GM12878 (cell line): ENCODE measurements around the gene HRC. TPM values are rescaled to one million over a fixed set of nuclear protein-coding genes. Genes with fewer than 3 reads are reported as not detected.

Experiments
- ATAC-seq: fragments of 200-7000 bp; cut with Tn5 transposase; 3 replicates; pipeline ENCODE4 v1.9.1; 2020; ENCODE audit warnings: mild to moderate bottlenecking, moderate library complexity
- BruUV-seq: library from RNA; stranded (reverse); fragments of 400-500 nt; replicated peaks from 2 replicates; lab custom pipeline; 2021; lab: Mats Ljungman, UMichigan
- CTCF ChIA-PET: fragments of 300-600 bp; sonication (Branson Sonifier 250); formaldehyde crosslinking; extraction: SDS; loops from one replicate; lab custom pipeline; 2021; ENCODE audit warnings: inconsistent platforms; lab: Yijun Ruan, JAX
- POLR2A ChIA-PET: fragments of 350-600 bp; formaldehyde crosslinking; extraction: SDS; loops from one replicate; lab custom pipeline; 2021; ENCODE audit warnings: inconsistent platforms; lab: Charles Lee
- RAD21 ChIA-PET: fragments of 300-600 bp; sonication (Branson Sonifier 250); formaldehyde crosslinking; loops from one replicate; lab custom pipeline; 2023; ENCODE audit warnings: antibody characterized with exemption; ENCODE audit not compliant: unreplicated experiment; lab: Charles Lee
- SMC1A ChIA-PET: fragments of 300-600 bp; sonication (Branson Sonifier 250); formaldehyde crosslinking; loops from one replicate; lab custom pipeline; 2023; ENCODE audit not compliant: unreplicated experiment, uncharacterized antibody; lab: Charles Lee
- DNase-seq: peaks from one replicate; pipeline ENCODE4 v3.0.0-alpha.2; 2011; ENCODE audit warnings: low read depth, low spot score
- FAIRE-seq: peaks from 3 replicates; lab custom pipeline; 2011; peaks lifted over from hg19 to GRCh38; lab: Jason Lieb, UNC
- H2AFZ ChIP-seq: 2 replicates; pipeline ENCODE4 v1.6.0; 2011; ENCODE audit warnings: low read depth, low read length, control low read depth; ENCODE audit not compliant: control insufficient read depth
- H3K27ac ChIP-seq: 2 replicates; pipeline ENCODE4 v1.5.1; 2011; ENCODE audit warnings: control low read depth; ENCODE audit not compliant: control insufficient read depth, insufficient read depth
- H3K27me3 ChIP-seq, 2 experiments: replicated peaks in 1 of 2; 2 replicates each; pipeline versions ENCODE4 v1.6.0 to v1.6.1; 2011; ENCODE audit warnings: low read length in 1 of 2; ENCODE audit not compliant: control insufficient read depth in 2 of 2, insufficient read depth in 2 of 2
- H3K36me3 ChIP-seq, 2 experiments: 2 replicates each; pipeline ENCODE4 v1.5.1; 2011; ENCODE audit warnings: low read length in 1 of 2; ENCODE audit not compliant: control insufficient read depth in 2 of 2, insufficient read depth in 2 of 2
- H3K4me1 ChIP-seq: 2 replicates; pipeline ENCODE4 v1.6.1; 2011; ENCODE audit warnings: mild to moderate bottlenecking, low read length, moderate library complexity, mixed read lengths; ENCODE audit not compliant: control insufficient read depth, insufficient read depth
- H3K4me2 ChIP-seq: 2 replicates; pipeline ENCODE4 v1.6.0; 2011; ENCODE audit warnings: control low read depth; ENCODE audit not compliant: control insufficient read depth, insufficient read depth
- H3K4me3 ChIP-seq: fragments of 200-600 bp; sonication (generic); 2 replicates; pipeline ENCODE4 v1.5.1; 2016
- H3K79me2 ChIP-seq: 2 replicates; pipeline ENCODE4 v1.6.0; 2011; ENCODE audit warnings: low read length; ENCODE audit not compliant: control insufficient read depth, insufficient read depth
- H3K9ac ChIP-seq: 2 replicates; pipeline ENCODE4 v1.8.0; 2011; ENCODE audit warnings: low read length, control low read depth, mixed read lengths; ENCODE audit not compliant: control insufficient read depth, insufficient read depth
- H3K9me3 ChIP-seq: replicated peaks from 3 replicates; pipeline ENCODE4 v1.5.1; 2011; ENCODE audit warnings: mild to moderate bottlenecking, low read length; ENCODE audit not compliant: control insufficient read depth, insufficient read depth
- H4K20me1 ChIP-seq: 2 replicates; pipeline ENCODE4 v1.6.0; 2011; ENCODE audit not compliant: control insufficient read depth, insufficient read depth
- BMI1 ChIP-seq: fragments of 450-650 bp; IDR thresholded peaks from 2 replicates; pipeline ENCODE4 v1.6.1; 2016; ENCODE audit warnings: mild to moderate bottlenecking, moderate library complexity, borderline replicate concordance
- BRCA1 ChIP-seq: IDR thresholded peaks from 2 replicates; pipeline ENCODE4 v1.6.1; 2011; ENCODE audit warnings: low read depth, low read length, improper control_type of control experiment
- CHD1 ChIP-seq: IDR thresholded peaks from 2 replicates; pipeline ENCODE4 v1.6.1; 2012; ENCODE audit warnings: low read depth, low read length, improper control_type of control experiment
- CHD2 ChIP-seq: IDR thresholded peaks from 2 replicates; pipeline ENCODE4 v1.6.1; 2011; ENCODE audit warnings: low read depth, low read length, improper control_type of control experiment, borderline replicate concordance
- EED ChIP-seq: sonication (generic); IDR thresholded peaks from 2 replicates; pipeline ENCODE4 v1.6.1; 2016; ENCODE audit warnings: antibody characterized with exemption, low read depth
- GABPA ChIP-seq: IDR thresholded peaks from 2 replicates; pipeline ENCODE4 v1.6.1; 2014; ENCODE audit warnings: antibody characterized with exemption, low read depth, mild to moderate bottlenecking, inconsistent platforms
- IRF4 ChIP-seq: IDR thresholded peaks from 2 replicates; pipeline ENCODE4 v1.6.1; 2011; ENCODE audit warnings: low read depth, low read length
- JUND ChIP-seq: IDR thresholded peaks from 2 replicates; pipeline ENCODE4 v1.6.1; 2012; ENCODE audit warnings: low read depth, mild to moderate bottlenecking, low read length, improper control_type of control experiment, moderate library complexity
- MTA3 ChIP-seq: IDR thresholded peaks from 2 replicates; pipeline ENCODE4 v1.6.1; 2012; ENCODE audit warnings: low read length, inconsistent platforms, borderline replicate concordance
- PAX5 ChIP-seq: IDR thresholded peaks from 2 replicates; pipeline ENCODE4 v1.6.1; 2011; ENCODE audit warnings: low read depth, low read length, borderline replicate concordance
- RFX5 ChIP-seq: IDR thresholded peaks from 2 replicates; pipeline ENCODE4 v1.6.1; 2011; ENCODE audit warnings: low read depth, low read length, improper control_type of control experiment
- SMAD5 ChIP-seq: IDR thresholded peaks from 2 replicates; pipeline ENCODE4 v1.6.1; 2016; ENCODE audit warnings: antibody characterized with exemption, low read depth
- SREBF1 ChIP-seq: IDR thresholded peaks from 2 replicates; pipeline ENCODE4 v1.6.1; 2012; ENCODE audit warnings: mild to moderate bottlenecking, low read length
- TAF1 ChIP-seq: IDR thresholded peaks from 2 replicates; pipeline ENCODE4 v1.6.1; 2011; ENCODE audit warnings: mild to moderate bottlenecking, low read depth, low read length, borderline replicate concordance
- TARDBP ChIP-seq: IDR thresholded peaks from 2 replicates; pipeline ENCODE4 v1.6.1; 2016; ENCODE audit warnings: borderline replicate concordance
- YBX1 ChIP-seq: fragments of 450-650 bp; IDR thresholded peaks from 2 replicates; pipeline ENCODE4 v1.6.1; 2016; ENCODE audit warnings: antibody characterized with exemption
- ZBED1 ChIP-seq: IDR thresholded peaks from 2 replicates; pipeline ENCODE4 v1.6.1; 2016; ENCODE audit warnings: borderline replicate concordance
- WGBS: methylation state at CpG from one replicate; pipeline ENCODE4 v1.1.6; 2016; ENCODE audit warnings: low lambda C conversion rate; ENCODE audit not compliant: insufficient replicate concordance, insufficient coverage; ENCODE audit errors: missing lambda C conversion rate; 5-methylcytosine and 5-hydroxymethylcytosine counted together
- in situ Hi-C: fragments of 300-500 bp; cut with MboI; formaldehyde crosslinking; loops from 9 replicates; pipeline ENCODE4 v1.14.3; 2018; ENCODE audit warnings: mixed read lengths
- intact Hi-C: fragments of 100-400 bp; cut with micrococcal nuclease; formaldehyde crosslinking; loops from one replicate; pipeline ENCODE4 v1.14.2; 2022; ENCODE audit not compliant: unreplicated experiment
- polyA plus RNA-seq, 11 experiments: library from polyadenylated mRNA; depleted of rRNA in 4 of 11; unstranded in 6 of 11; stranded (reverse) in 5 of 11; fragments of >200 nt; fragmentation: Nextera tagmentation in 4 of 11; fragmentation: Illumina TruSeq in 1 of 11; extraction: Ambion mirVana in 4 of 11; extraction: Trizol in 1 of 11; gene quantifications; 1 replicate in 1 of 11; 2 replicates in 10 of 11; pipeline versions ENCODE4 v1.2.1 to v1.2.3, GENCODE V29; 2011 to 2016; ENCODE audit warnings: inconsistent platforms in 2 of 11, missing spikeins in 2 of 11, low read depth in 1 of 11
- total RNA-seq, 4 experiments: library from RNA; depleted of rRNA in 3 of 4; stranded (reverse); fragments of >200 nt in 3 of 4; fragmentation: Illumina TruSeq in 1 of 4; extraction: Trizol in 1 of 4; gene quantifications; 2 replicates each; pipeline versions ENCODE4 v1.2.1 to v1.2.3, GENCODE V29; 2013 to 2021
- TF ChIP-seq, protein P1 (sequence below): IDR thresholded peaks from 2 replicates; pipeline ENCODE4 v1.6.1; 2012; ENCODE audit warnings: low read depth, low read length, improper control_type of control experiment
- TF ChIP-seq, protein P2 (sequence below): fragments of 450-650 bp; formaldehyde crosslinking; IDR thresholded peaks from 2 replicates; pipeline ENCODE4 v1.5.0; 2022; ENCODE audit warnings: mild to moderate bottlenecking, missing genetic modification characterization

HRC gene
- total and polyA plus RNA-seq, 10 of the 15 experiments (the other 5 are each of a cell fraction or from before 2014, with no cell fraction given), result 0.10 TPM; not detected in 9

DNA sequence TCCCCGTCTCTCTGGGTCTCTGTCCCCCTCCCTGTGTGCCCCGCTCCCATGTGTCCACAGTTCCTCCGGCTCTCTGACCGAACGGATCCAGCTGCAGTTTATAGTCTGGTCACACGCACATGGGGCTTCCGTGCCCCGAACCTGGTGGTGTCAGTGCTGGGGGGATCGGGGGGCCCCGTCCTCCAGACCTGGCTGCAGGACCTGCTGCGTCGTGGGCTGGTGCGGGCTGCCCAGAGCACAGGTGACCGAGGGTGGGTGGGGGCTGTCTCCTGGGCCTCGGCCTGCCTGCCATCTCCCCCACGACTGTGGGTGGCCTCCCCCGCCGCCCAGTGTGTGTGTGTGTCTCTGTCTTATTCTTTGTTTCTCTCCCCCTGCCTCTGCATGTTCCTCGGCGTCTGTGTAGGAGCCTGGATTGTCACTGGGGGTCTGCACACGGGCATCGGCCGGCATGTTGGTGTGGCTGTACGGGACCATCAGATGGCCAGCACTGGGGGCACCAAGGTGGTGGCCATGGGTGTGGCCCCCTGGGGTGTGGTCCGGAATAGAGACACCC, 12.7 kb upstream of the HRC start:
- WGBS, result 46% methylated on average over 20 of the region's 25 CpGs
- Histone ChIP-seq H3K27ac (no peak overlapping the region), H4K20me1 (no peaks in the 10 kb centered on the region), H3K9ac (no peak overlapping the region), H3K4me2 (no peak overlapping the region), H3K36me3 (no peaks in the 10 kb centered on the region), H2AFZ (no peak overlapping the region), H3K27me3 (no peaks in the 10 kb centered on the region), H3K4me3 (no peak overlapping the region), H3K4me1 (no peaks in the 10 kb centered on the region), H3K79me2 (no peaks in the 10 kb centered on the region)
- no peak for FAIRE-seq
- no peak for ATAC-seq
- in situ Hi-C loops (no loop called here), intact Hi-C loops (no loop called here)
- SMC1A ChIA-PET, result no interaction called here
- RAD21 ChIA-PET, result no interaction called here
- CTCF ChIA-PET, result no interaction called here
- POLR2A ChIA-PET, result no interaction called here
- TF ChIP-seq SREBF1 (no peak), ZBED1 (no peak), TARDBP (no peak), CHD1 (no peak), IRF4 (no peak), SMAD5 (no peak), BRCA1 (no peak), MTA3 (no peak), GABPA (no peak), TAF1 (no peak), PAX5 (no peak), BMI1 (no peak), JUND (no peak), EED (no peak), YBX1 (no peak), RFX5 (no peak), CHD2 (no peak)
- TF ChIP-seq, protein P1, sequence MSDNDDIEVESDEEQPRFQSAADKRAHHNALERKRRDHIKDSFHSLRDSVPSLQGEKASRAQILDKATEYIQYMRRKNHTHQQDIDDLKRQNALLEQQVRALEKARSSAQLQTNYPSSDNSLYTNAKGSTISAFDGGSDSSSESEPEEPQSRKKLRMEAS, result no peak
- TF ChIP-seq, protein P2, sequence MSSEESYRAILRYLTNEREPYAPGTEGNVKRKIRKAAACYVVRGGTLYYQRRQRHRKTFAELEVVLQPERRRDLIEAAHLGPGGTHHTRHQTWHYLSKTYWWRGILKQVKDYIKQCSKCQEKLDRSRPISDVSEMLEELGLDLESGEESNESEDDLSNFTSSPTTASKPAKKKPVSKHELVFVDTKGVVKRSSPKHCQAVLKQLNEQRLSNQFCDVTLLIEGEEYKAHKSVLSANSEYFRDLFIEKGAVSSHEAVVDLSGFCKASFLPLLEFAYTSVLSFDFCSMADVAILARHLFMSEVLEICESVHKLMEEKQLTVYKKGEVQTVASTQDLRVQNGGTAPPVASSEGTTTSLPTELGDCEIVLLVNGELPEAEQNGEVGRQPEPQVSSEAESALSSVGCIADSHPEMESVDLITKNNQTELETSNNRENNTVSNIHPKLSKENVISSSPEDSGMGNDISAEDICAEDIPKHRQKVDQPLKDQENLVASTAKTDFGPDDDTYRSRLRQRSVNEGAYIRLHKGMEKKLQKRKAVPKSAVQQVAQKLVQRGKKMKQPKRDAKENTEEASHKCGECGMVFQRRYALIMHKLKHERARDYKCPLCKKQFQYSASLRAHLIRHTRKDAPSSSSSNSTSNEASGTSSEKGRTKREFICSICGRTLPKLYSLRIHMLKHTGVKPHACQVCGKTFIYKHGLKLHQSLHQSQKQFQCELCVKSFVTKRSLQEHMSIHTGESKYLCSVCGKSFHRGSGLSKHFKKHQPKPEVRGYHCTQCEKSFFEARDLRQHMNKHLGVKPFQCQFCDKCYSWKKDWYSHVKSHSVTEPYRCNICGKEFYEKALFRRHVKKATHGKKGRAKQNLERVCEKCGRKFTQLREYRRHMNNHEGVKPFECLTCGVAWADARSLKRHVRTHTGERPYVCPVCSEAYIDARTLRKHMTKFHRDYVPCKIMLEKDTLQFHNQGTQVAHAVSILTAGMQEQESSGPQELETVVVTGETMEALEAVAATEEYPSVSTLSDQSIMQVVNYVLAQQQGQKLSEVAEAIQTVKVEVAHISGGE (CRISPR knock-in tag), result no peak
- TF ChIP-seq, all 136 proteins: peak for 0
- no peaks in the 10 kb centered on the region for H3K9me3 ChIP-seq
- DNase-seq, result no peak
- no TSS peak for BruUV-seq
